ENCODE results near the gene CEP89.

The CEP89 gene

DNA sequence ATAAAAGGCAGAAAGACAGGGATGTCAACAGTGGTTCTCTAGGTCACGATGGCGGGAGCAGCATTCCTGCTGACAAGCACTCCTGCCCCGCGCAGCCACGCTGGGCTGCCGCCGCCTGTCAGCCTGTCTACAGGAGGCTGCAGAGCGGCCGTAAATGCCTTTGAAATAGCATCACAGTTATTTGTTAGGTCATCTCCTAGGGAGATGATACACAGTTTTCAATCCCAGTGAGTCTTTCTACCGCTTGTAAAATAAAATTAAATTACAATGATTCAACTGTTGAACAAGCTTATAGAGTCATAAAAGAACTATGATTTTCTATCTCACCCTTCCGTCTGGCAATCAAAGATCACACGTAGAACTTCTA lies 94.9 kb downstream of the CEP89 start:
- TF ChIP-seq, protein P1, sequence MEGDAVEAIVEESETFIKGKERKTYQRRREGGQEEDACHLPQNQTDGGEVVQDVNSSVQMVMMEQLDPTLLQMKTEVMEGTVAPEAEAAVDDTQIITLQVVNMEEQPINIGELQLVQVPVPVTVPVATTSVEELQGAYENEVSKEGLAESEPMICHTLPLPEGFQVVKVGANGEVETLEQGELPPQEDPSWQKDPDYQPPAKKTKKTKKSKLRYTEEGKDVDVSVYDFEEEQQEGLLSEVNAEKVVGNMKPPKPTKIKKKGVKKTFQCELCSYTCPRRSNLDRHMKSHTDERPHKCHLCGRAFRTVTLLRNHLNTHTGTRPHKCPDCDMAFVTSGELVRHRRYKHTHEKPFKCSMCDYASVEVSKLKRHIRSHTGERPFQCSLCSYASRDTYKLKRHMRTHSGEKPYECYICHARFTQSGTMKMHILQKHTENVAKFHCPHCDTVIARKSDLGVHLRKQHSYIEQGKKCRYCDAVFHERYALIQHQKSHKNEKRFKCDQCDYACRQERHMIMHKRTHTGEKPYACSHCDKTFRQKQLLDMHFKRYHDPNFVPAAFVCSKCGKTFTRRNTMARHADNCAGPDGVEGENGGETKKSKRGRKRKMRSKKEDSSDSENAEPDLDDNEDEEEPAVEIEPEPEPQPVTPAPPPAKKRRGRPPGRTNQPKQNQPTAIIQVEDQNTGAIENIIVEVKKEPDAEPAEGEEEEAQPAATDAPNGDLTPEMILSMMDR (IDR thresholded peaks at IDR 0.05; ENCODE audit: low read length, missing control alignments) = no peak
- H3K4me3 ChIP-seq (replicated peaks; ENCODE audit: low read depth, low read length) = no peak overlapping the region
- peak; percentile 13 for DNase-seq (ENCODE audit: low read depth)

DNA sequence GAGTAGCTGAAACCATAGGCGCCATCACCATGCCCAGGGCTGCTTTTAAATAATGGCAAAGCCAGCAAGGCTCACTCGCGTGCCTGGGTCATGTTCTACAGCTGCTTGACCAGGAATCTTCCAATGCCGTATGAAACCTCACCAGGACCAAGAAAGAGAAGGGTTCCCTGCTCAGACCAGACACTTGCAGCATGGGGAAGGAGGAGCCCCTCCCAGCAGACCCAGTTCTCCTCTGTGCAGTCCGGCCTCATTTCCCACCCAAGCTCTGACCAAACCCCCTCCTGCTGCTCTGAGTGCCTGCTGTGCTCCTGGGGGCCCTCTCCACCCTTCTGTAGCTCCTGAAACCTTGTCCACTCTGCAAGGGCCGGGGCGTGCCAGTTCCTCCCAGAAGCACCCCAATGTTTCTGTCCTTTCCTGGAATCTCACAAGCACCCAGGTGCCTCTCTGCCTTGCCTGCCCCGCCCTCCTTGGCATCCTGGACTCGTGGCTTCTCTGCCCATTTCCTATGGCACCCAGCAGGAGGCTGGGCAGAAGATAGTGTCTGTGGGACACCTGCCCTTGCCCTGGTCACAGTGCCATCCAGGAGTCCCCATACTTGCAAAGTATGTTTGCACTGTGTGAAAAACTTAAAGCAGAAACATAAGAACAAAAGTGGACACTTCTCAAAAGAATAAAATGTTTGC lies 95.4 kb downstream of the CEP89 start:
- TF ChIP-seq, protein P1 (IDR thresholded peaks at IDR 0.05; ENCODE audit: low read length, missing control alignments) = no peak
- no peak for DNase-seq (ENCODE audit: low read depth)
- H3K4me3 ChIP-seq (replicated peaks; ENCODE audit: low read depth, low read length) = no peak overlapping the region

DNA sequence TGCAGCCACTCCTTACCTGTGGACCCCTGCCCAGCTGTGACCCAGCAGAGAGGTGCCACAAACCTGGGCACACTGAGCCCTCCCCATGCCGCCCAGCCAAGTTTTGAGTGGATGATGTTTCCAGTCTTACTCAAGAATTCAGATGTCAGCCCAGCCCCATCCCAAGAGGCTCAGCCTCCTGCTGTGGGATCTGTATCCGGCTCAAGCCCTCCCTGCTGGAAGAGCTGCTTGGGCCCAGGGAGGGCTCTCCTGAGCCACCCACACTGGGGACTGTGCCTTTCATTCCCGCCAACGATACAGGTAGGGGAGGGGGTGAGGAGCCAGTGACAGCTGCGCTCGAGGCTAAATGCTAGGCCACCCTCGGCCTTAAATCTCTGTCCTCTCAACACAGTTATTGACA lies 96.3 kb downstream of the CEP89 start:
- TF ChIP-seq, protein P1 (IDR thresholded peaks at IDR 0.05; ENCODE audit: low read length, missing control alignments) = no peak
- no peak overlapping the region for H3K4me3 ChIP-seq (replicated peaks; ENCODE audit: low read depth, low read length)
- no peak for DNase-seq (ENCODE audit: low read depth)

DNA sequence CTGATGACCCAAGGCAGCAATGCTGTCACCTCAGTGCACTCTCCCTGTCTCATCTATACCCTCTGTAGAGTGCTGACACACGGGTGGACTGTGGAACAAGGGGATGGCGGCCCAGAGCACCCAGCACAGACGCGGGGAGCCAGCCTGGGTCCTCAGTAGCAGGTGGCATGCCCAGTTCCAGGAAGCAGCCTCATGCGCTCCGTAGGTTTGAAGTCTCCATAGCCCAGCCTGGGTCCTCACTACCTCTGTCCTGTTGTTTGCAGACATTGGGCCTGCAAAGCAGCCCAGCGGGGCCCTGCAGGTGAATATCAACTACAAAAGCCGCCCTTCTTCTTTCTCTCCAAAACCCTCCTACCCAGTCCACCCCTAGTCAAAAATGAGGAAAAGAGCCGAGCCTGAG lies 97.2 kb downstream of the CEP89 start:
- no peak for DNase-seq (ENCODE audit: low read depth)
- TF ChIP-seq, protein P1 (IDR thresholded peaks at IDR 0.05; ENCODE audit: low read length, missing control alignments) = no peak
- H3K4me3 ChIP-seq (replicated peaks; ENCODE audit: low read depth, low read length) = no peak overlapping the region

DNA sequence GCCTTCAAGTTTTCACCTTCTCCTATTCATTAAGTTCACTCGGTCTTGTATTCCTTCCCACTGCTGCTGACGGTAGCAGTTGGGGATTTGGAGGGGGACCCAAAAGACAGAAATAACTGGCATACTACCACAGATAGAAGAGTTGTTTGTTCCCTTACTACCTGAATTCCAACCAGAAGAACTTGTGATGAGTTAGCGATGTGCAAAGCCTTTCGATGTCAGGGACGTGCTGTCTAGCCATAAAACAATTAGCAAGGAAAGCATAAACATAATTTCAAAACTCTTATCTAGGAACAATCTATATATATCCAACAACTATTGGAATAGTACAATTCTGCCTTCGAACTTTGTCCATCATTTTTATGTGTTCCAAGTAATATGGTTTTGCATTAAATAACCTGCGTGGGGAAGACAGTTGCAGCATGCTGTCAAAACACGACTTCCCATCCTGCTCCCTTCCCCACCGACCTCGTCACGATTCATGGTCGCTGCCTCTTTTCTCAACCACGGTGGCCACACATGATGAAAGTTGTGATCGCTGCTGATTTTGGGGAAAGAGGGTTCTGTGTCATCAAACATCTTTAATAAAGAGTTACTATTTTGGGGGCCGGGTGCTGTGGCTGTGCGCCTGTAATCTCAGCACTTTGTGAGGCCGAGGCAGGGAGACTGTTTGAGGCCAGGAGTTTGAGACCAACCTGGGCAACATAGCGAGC lies 98.4 kb downstream of the CEP89 start:
- H3K4me3 ChIP-seq (replicated peaks; ENCODE audit: low read depth, low read length) = no peak overlapping the region
- no peak for DNase-seq (ENCODE audit: low read depth)
- TF ChIP-seq, protein P1 (IDR thresholded peaks at IDR 0.05; ENCODE audit: low read length, missing control alignments) = no peak

DNA sequence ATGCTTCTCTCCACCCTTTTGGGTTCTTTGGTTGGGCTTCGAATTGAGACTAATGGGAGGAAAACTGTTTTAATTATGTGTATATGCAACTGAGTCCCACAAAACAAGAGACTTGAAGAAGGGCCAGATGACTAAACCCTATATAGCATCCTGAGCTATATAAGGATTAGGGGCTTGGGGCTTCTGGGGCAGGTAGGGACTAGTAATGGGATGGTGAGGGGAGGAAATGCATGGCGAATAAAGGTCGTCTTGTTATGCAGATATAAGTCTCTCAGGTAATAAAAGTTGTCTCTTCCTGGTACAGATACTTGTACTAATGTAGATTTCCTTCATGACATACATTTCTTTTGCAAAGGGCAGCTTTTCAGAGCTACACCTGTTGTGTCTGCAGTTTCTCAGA lies 99.4 kb downstream of the CEP89 start:
- TF ChIP-seq, protein P1 (IDR thresholded peaks at IDR 0.05; ENCODE audit: low read length, missing control alignments) = no peak
- DNase-seq (ENCODE audit: low read depth) = no peak
- H3K4me3 ChIP-seq (replicated peaks; ENCODE audit: low read depth, low read length) = no peak overlapping the region

All from fibroblast of pulmonary artery (primary cell).